KMS-11 (cell line): ENCODE data around the gene FAM170B.

Experiments used
- H2AFZ ChIP-seq: fragments of 200-600 bp; sonication (generic); 2 replicates; pipeline ENCODE4 v1.6.1; 2016; ENCODE audit warnings: antibody characterized with exemption, mixed run types, low read depth
- H3K27ac ChIP-seq: fragments of 200-600 bp; sonication (generic); 2 replicates; pipeline ENCODE4 v1.6.1; 2016; ENCODE audit warnings: mild to moderate bottlenecking, mixed run types
- H3K27me3 ChIP-seq: fragments of 200-600 bp; sonication (generic); 2 replicates; pipeline ENCODE4 v1.6.1; 2017; ENCODE audit warnings: mild to moderate bottlenecking, low read depth, mixed run types, moderate library complexity; ENCODE audit not compliant: insufficient read depth
- H3K36me3 ChIP-seq: fragments of 200-600 bp; sonication (generic); 2 replicates; pipeline ENCODE4 v1.6.1; 2017; ENCODE audit warnings: mild to moderate bottlenecking, mixed run types; ENCODE audit not compliant: insufficient read depth
- H3K4me1 ChIP-seq: fragments of 200-600 bp; sonication (generic); 2 replicates; pipeline ENCODE4 v1.6.1; 2016; ENCODE audit warnings: mild to moderate bottlenecking, low read depth, mixed run types; ENCODE audit not compliant: poor library complexity, severe bottlenecking
- H3K4me2 ChIP-seq: fragments of 200-600 bp; sonication (generic); 2 replicates; pipeline ENCODE4 v1.7.0; 2016; ENCODE audit warnings: mild to moderate bottlenecking, mixed run types
- H3K4me3 ChIP-seq: fragments of 200-600 bp; sonication (generic); IDR thresholded peaks from 2 replicates; pipeline ENCODE4 v1.6.1; 2017; ENCODE audit warnings: low read depth, low read length, mixed read lengths; ENCODE audit not compliant: insufficient read depth
- H3K79me2 ChIP-seq: fragments of 200-600 bp; sonication (generic); 2 replicates; pipeline ENCODE4 v1.6.1; 2016; ENCODE audit warnings: low read depth, mixed run types; ENCODE audit not compliant: insufficient read depth
- H3K9ac ChIP-seq: fragments of 200-600 bp; sonication (generic); 2 replicates; pipeline ENCODE4 v1.6.1; 2016; ENCODE audit warnings: mild to moderate bottlenecking, mixed run types
- H4K20me1 ChIP-seq: fragments of 200-600 bp; sonication (generic); 2 replicates; pipeline ENCODE4 v1.6.1; 2016; ENCODE audit warnings: mild to moderate bottlenecking, mixed run types; ENCODE audit not compliant: insufficient read depth
- TF ChIP-seq, protein P1 (sequence below): fragments of 200-600 bp; sonication (generic); conservative IDR thresholded peaks from 2 replicates; pipeline ENCODE4 v1.6.1; 2017; ENCODE audit warnings: low read depth, mild to moderate bottlenecking, antibody characterized with exemption, low read length, moderate library complexity, mixed read lengths

FAM170B gene

GRCh38 chr10:49170632-49171325, 37.0 kb upstream of the FAM170B start:
- no peaks in the 10 kb centered on the region for H3K27me3 ChIP-seq
- H3K9ac ChIP-seq: no peak overlapping the region
- no peaks in the 10 kb centered on the region for H3K4me1 ChIP-seq
- no peaks in the 10 kb centered on the region for H3K79me2 ChIP-seq
- no peak overlapping the region for H2AFZ ChIP-seq
- no peak overlapping the region for H3K4me3 ChIP-seq
- no peaks in the 10 kb centered on the region for H4K20me1 ChIP-seq
- no peak overlapping the region for H3K4me2 ChIP-seq
- TF ChIP-seq, protein P1, sequence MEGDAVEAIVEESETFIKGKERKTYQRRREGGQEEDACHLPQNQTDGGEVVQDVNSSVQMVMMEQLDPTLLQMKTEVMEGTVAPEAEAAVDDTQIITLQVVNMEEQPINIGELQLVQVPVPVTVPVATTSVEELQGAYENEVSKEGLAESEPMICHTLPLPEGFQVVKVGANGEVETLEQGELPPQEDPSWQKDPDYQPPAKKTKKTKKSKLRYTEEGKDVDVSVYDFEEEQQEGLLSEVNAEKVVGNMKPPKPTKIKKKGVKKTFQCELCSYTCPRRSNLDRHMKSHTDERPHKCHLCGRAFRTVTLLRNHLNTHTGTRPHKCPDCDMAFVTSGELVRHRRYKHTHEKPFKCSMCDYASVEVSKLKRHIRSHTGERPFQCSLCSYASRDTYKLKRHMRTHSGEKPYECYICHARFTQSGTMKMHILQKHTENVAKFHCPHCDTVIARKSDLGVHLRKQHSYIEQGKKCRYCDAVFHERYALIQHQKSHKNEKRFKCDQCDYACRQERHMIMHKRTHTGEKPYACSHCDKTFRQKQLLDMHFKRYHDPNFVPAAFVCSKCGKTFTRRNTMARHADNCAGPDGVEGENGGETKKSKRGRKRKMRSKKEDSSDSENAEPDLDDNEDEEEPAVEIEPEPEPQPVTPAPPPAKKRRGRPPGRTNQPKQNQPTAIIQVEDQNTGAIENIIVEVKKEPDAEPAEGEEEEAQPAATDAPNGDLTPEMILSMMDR: no peak
- no peaks in the 10 kb centered on the region for H3K36me3 ChIP-seq
- H3K27ac ChIP-seq: no peak overlapping the region

- TF ChIP-seq, protein P1: no peak
- Histone ChIP-seq H3K79me2 (no peaks in the 10 kb centered on the region), H3K4me1 (no peaks in the 10 kb centered on the region), H3K27ac (no peak overlapping the region), H4K20me1 (no peaks in the 10 kb centered on the region), H3K9ac (no peak overlapping the region), H2AFZ (no peak overlapping the region), H3K27me3 (no peaks in the 10 kb centered on the region), H3K36me3 (no peaks in the 10 kb centered on the region), H3K4me3 (no peak overlapping the region), H3K4me2 (no peak overlapping the region)
Observed at GRCh38 chr10:49169776-49170175, 36.0 kb upstream of the FAM170B start.

- H3K4me2 ChIP-seq: no peak overlapping the region
- TF ChIP-seq, protein P1: no peak
- no peaks in the 10 kb centered on the region for H3K79me2 ChIP-seq
- H3K36me3 ChIP-seq: no peaks in the 10 kb centered on the region
- no peak overlapping the region for H3K27ac ChIP-seq
- H3K9ac ChIP-seq: no peak overlapping the region
- H3K27me3 ChIP-seq: no peaks in the 10 kb centered on the region
- no peak overlapping the region for H3K4me3 ChIP-seq
- H3K4me1 ChIP-seq: no peaks in the 10 kb centered on the region
- no peak overlapping the region for H2AFZ ChIP-seq
- no peaks in the 10 kb centered on the region for H4K20me1 ChIP-seq
Observed at GRCh38 chr10:49168831-49169500, 35.1 kb upstream of the FAM170B start.

DNA sequence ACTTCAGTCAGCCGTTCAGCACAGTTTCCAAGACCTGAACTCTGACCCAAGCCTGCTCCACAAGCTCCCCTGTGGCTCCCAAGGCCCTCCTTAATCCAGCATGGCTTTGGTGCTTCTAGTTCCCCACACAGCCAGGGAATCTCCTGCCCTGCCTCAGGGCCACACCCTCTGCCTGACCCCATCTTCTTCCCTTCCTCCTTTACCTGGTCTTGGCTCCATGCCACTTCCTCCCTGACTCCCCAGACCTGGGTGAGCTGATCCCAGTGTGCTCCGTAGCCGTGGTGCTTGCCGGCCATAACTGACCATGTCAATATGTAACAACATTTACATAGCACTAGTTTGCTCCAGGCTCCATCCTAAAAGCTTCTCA, 34.3 kb upstream of the FAM170B start:
- H3K4me2 ChIP-seq: no peak overlapping the region
- no peaks in the 10 kb centered on the region for H3K4me1 ChIP-seq
- no peak overlapping the region for H3K4me3 ChIP-seq

More for the DNA sequence above, 34.3 kb upstream of the FAM170B start:
- Histone ChIP-seq H3K79me2 (no peaks in the 10 kb centered on the region), H3K27me3 (no peaks in the 10 kb centered on the region), H3K9ac (no peak overlapping the region), H2AFZ (no peak overlapping the region), H4K20me1 (no peaks in the 10 kb centered on the region), H3K27ac (no peak overlapping the region), H3K36me3 (no peaks in the 10 kb centered on the region)
- TF ChIP-seq, protein P1: no peak
